ENCODE measurements around the gene PCDH9.
"Not testable (repeated sequence)": the region's sequence is repeated elsewhere in the genome, so short reads cannot be mapped to it uniquely, and the experiment has no call there.

PCDH9 gene

GRCh38 chr13:66312312-66313087 is 917.6 kb downstream of the PCDH9 start:
- no peak for DNase-seq

DNA sequence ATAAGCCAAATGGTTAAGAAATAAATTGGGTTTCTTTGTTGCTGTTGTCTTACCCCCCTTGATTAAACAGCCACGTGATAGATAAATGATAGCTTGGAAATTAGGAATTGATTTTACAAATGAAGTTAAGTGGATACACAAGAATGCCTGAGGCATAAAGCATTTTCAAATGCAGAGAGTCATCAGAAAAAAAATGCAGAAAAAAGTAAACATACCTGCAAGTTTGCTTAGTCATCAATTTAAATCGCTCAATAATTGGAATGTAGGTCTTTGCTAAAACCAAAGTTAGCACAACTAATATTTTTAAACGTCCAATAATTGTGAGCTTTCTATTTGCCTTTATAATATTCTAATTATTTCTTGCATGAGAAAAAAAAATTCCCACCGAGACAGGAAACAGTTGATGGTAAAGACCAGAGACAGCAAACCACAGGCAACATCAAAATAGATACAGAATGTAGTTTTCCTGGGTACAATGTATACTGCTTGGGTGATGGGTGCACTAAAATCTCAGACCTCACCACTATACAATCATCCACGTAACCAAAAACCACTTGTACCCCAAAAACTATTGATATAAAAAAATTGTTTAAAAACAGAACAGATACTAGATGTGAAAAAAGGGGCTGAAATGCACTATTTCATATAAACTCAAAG is 924.0 kb downstream of the PCDH9 start:
- no peak for DNase-seq

- DNase-seq: no peak
Measured at GRCh38 chr13:66301482-66301881, 928.7 kb downstream of the PCDH9 start.

GRCh38 chr13:66301006-66301405 is 929.1 kb downstream of the PCDH9 start:
- no peak for DNase-seq

GRCh38 chr13:66296875-66297274 is 933.3 kb downstream of the PCDH9 start:
- no peak for DNase-seq

- DNase-seq: no peak
Measured at GRCh38 chr13:66296328-66296727, 933.8 kb downstream of the PCDH9 start.

DNA sequence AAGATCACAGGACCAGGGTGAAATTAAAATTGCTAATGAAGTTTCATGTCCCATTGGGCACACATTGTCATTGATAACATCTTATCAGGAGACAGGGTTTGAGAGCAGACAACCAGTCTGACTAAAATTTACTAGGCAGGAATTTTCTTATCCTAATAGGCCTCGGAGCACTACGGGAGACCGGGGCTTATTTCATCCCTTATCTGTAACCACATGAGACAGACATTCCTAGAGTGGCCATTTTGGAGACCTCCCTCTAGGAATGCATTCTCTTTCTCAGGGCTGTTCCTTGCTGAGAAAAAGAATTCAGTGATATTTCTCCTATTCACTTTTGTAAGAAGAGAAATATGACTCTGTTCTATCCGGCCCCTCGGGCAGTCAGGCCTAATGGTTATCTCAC is 943.3 kb downstream of the PCDH9 start:
- DNase-seq: not testable (repeated sequence)

DNA sequence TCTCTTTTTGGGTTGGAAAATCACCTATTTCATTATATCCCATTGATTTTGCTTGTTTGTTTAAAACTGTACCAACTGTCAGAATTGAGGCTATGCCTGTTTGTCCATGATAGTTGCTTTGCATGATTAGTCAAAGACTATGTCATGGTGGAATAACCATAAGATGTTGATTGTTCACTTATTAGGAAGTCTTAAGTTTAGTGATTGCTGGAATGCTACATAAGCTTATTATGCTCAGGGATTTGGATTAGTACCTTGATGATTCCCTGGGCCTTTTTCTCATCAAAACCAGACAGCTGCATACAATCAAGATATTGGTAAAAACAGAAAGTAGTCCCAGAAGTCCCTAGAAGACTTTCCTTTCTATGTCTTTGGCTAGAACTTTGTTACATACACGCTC is 954.7 kb downstream of the PCDH9 start:
- no peak for DNase-seq

- DNase-seq: no peak
Measured at GRCh38 chr13:66273011-66273410, 957.1 kb downstream of the PCDH9 start.

DNA sequence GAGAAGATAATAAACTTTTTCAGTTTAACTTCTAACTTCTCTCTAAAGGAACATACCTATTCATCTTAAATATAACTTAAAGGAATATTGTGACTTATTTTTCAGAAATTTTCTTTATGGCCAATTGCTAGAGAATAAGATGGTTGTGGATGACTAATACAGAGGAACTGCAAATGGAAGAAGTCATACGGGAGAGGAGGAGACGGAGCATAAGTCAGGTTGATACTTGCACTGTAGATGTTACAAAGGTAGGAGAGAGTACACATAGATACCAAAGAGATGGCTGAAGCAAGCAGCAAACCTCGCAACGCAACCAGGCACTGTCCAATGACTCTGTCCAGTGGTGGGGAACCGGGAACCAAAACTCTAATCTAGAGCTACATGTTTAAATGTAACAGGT is 963.4 kb downstream of the PCDH9 start:
- no peak for DNase-seq

DNA sequence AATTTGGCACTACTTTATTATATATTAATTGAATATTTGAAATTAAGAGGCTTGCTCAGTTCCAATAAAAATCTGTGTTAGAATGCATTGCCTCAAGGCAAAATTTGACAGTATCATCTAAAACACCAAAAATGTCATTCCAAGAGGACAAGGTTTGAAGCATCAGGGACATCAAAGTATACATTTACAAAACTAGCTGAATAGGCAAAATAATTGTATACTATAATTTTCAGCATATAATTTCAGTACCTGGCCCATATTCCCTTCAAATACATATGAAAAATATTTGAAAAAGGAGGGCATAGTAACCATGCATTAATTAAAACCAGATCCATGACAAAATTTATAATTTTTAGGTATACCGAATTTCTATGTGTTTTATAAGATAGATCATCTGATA is 963.8 kb downstream of the PCDH9 start:
- DNase-seq: no peak

- no peak for DNase-seq
Measured at GRCh38 chr13:66265371-66265770, 964.8 kb downstream of the PCDH9 start.

DNA sequence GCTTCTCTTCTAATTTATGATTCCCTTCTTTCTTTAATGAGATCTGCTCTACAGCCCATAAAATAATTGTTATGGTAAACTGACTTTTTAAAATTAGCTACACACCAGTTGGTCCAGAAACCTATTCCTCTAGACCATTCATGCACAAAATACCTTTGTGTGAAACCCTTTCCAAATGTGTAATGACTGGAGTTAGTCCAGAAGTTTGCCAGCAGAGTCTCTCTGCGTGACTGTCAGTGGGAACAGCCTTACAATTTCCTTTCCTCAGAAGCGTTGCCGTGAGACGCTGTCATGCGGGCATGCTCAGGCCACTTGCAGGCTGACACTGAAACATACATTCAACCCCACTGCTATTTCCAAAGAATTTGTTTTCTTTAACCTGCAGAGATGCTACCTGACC is 965.2 kb downstream of the PCDH9 start:
- no peak for DNase-seq

DNA sequence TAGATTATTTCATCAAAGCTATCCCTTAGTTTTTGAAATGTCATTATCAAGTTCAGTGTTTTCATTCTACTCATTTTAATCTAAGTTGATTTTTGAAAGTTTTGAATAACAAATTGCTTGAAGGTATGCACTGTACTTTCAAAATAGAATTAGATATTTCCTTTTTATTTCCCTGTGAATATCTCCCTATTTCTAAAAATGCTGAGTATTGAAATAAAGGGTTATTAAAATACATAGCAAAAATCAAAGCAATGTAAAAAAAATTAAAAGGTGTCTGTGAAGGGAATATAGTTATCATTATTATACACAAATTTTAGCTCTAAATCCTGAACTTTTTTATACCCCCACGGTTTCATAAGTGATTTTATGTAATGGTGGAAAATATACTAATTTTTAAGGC is 967.8 kb downstream of the PCDH9 start:
- DNase-seq: no peak

DNA sequence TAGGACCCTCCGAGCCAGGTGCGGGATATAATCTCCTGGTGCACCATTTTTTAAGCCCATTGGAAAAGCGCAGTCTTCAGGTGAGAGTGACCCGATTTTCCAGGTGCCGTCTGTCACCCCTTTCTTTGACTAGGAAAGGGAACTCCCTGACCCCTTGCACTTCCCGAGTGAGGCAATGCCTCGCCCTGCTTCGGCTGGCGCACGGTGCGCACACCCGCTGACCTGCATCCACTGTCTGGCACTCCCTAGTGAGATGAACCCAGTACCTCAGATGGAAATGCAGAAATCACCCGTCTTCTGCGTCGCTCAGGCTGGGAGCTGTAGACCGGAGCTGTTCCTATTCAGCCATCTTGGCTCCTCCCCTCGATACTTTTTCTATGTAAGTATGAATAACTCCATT is 970.7 kb downstream of the PCDH9 start:
- not testable (repeated sequence) for DNase-seq
